Measurements from ENCODE around the gene RUNX1. TPM values are rescaled to one million over a fixed set of nuclear protein-coding genes. Genes with fewer than 3 reads are reported as not detected.
A peak's percentile ranks its signal among the peaks of the same experiment; 100 is the strongest.

Gene RUNX1
- total RNA-seq, 1 donor from 2014 or later, result 18.7 TPM

DNA sequence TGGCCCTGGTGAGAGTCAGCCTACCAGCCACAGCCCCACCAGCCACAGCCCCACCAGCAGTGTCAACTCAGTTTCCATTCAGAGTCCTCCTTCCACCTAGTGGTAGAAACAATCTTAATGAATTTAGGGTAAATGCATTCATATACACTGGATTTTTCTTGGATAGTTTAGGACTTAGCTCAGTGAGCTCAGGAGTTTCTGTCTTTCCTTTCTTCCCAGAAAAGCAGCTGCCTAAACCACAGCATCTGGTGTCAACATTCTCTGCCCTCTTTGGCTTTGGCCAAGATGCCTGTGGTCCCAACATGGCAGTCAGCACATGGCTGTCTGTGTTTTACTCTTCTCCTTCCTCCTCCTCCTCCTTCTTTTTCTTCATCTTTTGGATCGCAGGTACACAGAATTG, 286.3 kb downstream of the RUNX1 start:
- no peak overlapping the region for H3K4me3 Mint-ChIP-seq (ENCODE audit: unreplicated experiment)
- DNase-seq (ENCODE audit: low spot score), result no peak
- no peaks in the 10 kb centered on the region for H3K4me1 Mint-ChIP-seq (ENCODE audit: unreplicated experiment)

DNA sequence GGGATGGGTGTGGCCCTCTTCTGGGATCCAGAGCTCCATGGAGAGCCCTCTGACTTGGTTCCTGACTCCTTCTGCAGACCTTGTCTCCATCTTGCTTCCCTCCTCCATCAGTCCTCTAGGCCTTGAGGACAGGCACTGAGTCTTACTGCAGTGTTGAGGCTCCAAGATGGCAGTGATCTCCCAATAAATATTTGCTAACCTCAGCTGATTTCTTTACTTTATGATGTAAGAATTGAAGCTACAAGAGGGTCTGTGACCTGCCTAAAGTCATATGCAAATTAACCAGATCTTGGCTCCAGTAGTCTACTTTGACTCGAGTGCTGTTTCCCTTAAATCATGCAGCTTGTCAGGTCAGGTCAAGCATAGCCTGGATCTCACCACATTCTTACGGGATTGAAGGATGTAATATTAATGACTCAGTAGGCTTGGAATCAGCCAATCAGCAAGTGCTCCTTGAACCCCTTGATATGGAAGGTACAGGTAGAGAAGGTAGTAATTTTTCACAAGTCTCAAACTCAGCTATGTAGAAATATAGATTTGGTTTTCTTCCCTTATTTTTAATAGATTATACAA, 287.3 kb downstream of the RUNX1 start:
- Mint-ChIP-seq H3K4me1 (ENCODE audit: unreplicated experiment) (no peaks in the 10 kb centered on the region), H3K4me3 (ENCODE audit: unreplicated experiment) (no peak overlapping the region), H3K27ac (ENCODE audit: unreplicated experiment) (no peak overlapping the region), H3K27me3 (ENCODE audit: unreplicated experiment) (peaks cover 1% of the 10 kb centered on the region), H3K36me3 (ENCODE audit: low read depth, unreplicated experiment) (no peaks in the 10 kb centered on the region), H3K9me3 (ENCODE audit: unreplicated experiment) (peaks cover 6% of the 10 kb centered on the region)
- DNase-seq (ENCODE audit: low spot score), result no peak
- TF ChIP-seq, protein P1, sequence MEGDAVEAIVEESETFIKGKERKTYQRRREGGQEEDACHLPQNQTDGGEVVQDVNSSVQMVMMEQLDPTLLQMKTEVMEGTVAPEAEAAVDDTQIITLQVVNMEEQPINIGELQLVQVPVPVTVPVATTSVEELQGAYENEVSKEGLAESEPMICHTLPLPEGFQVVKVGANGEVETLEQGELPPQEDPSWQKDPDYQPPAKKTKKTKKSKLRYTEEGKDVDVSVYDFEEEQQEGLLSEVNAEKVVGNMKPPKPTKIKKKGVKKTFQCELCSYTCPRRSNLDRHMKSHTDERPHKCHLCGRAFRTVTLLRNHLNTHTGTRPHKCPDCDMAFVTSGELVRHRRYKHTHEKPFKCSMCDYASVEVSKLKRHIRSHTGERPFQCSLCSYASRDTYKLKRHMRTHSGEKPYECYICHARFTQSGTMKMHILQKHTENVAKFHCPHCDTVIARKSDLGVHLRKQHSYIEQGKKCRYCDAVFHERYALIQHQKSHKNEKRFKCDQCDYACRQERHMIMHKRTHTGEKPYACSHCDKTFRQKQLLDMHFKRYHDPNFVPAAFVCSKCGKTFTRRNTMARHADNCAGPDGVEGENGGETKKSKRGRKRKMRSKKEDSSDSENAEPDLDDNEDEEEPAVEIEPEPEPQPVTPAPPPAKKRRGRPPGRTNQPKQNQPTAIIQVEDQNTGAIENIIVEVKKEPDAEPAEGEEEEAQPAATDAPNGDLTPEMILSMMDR (IDR thresholded peaks at IDR 0.05; ENCODE audit: unreplicated experiment), result no peak

More for the DNA sequence above, 286.3 kb downstream of the RUNX1 start:
- peaks cover 1% of the 10 kb centered on the region for H3K27me3 Mint-ChIP-seq (ENCODE audit: unreplicated experiment)
- no peak overlapping the region for H3K27ac Mint-ChIP-seq (ENCODE audit: unreplicated experiment)
- peaks cover 6% of the 10 kb centered on the region for H3K9me3 Mint-ChIP-seq (ENCODE audit: unreplicated experiment)
- TF ChIP-seq, protein P1 (IDR thresholded peaks at IDR 0.05; ENCODE audit: unreplicated experiment), result peak; percentile 24
- H3K36me3 Mint-ChIP-seq (ENCODE audit: low read depth, unreplicated experiment), result no peaks in the 10 kb centered on the region

DNA sequence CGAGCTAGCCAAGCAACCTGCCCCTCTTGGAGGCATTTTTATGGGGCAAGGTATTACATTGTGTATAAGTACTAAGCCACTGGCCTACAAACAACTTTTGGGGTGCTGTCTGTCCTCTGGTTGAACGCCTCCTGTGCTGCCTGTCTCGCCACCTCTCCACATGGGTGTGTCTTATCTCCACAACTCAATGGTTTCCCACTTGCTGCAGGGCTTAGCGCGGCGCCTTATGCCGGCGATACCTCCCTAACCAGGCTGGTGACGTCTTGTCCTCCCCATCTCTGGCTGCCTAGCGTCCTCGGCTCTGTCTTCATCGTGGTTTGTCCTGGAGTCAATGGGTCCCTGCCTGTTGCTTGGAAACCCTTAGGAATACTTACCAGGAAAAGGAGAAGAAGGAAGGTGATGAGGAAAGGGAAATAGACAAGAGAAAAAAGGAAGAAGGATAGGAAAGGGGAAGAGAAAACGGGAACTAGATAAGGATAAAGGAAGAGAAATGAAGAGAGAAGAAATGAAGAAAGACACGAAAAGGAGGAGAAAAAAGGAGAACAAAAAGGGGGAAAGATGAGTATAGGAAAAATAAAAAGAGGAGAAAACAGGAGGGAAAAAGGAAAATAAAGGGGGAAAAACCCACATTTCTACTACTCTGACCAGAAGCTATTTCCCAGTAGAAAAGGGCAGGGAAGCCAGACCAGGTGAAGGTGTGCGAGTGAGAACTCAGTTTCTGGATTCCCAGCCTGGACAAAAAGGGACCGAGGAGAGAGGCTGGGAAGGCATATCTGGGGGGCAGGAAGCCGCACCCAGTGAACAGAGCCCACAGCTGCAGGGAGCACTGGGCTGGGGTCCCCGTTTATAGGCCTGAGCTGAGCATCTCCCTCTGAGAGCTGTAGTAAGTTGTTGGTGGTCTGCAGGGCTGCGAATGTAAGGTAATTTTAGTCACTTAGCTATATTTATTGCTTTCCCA, 294.1 kb downstream of the RUNX1 start:
- Mint-ChIP-seq H3K4me3 (ENCODE audit: unreplicated experiment) (no peak overlapping the region), H3K36me3 (ENCODE audit: low read depth, unreplicated experiment) (peaks cover 3% of the 10 kb centered on the region), H3K27me3 (ENCODE audit: unreplicated experiment) (peaks cover 4% of the 10 kb centered on the region), H3K27ac (ENCODE audit: unreplicated experiment) (peak overlapping the region; percentile 76), H3K9me3 (ENCODE audit: unreplicated experiment) (no peaks in the 10 kb centered on the region), H3K4me1 (ENCODE audit: unreplicated experiment) (peaks cover 5% of the 10 kb centered on the region)
- DNase-seq (ENCODE audit: low spot score), result no peak
- TF ChIP-seq, protein P1 (IDR thresholded peaks at IDR 0.05; ENCODE audit: unreplicated experiment), result no peak

DNA sequence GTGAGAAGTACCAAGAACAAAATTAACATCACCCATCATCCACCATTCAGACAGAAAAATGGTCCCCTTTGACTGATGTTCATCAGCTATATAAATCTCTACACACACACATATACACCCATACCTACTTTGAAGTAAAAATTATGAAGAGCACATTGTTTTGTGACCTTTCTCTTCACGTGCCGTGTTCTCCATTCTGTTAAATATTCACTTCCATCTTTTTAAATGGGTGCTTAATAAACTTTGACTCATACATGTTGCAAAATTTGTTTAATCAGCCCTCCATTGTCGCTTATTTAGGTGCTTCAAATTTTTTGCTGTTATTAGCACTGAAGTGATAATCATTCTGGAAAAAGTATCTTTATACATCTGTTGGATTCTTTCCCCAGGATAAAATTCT, 300.2 kb downstream of the RUNX1 start:
- DNase-seq (ENCODE audit: low spot score), result no peak
- no peak overlapping the region for H3K4me3 Mint-ChIP-seq (ENCODE audit: unreplicated experiment)
- H3K36me3 Mint-ChIP-seq (ENCODE audit: low read depth, unreplicated experiment), result peaks cover 3% of the 10 kb centered on the region
- no peaks in the 10 kb centered on the region for H3K9me3 Mint-ChIP-seq (ENCODE audit: unreplicated experiment)
- TF ChIP-seq, protein P1 (IDR thresholded peaks at IDR 0.05; ENCODE audit: unreplicated experiment), result no peak
- peaks cover 10% of the 10 kb centered on the region for H3K4me1 Mint-ChIP-seq (ENCODE audit: unreplicated experiment)
- H3K27me3 Mint-ChIP-seq (ENCODE audit: unreplicated experiment), result peaks cover 4% of the 10 kb centered on the region
- H3K27ac Mint-ChIP-seq (ENCODE audit: unreplicated experiment), result no peak overlapping the region
